Trophoblast cell (in vitro differentiated cells and primary cell): ENCODE results near the gene WDR27.
"Not testable (repeated sequence)": the region's sequence is repeated elsewhere in the genome, so short reads cannot be mapped to it uniquely, and the experiment has no call there.

Source experiments
- DNase-seq, 2 donors: peaks; one replicate each; pipeline ENCODE4 v3.0.0-alpha.2; 2016
- H2AFZ ChIP-seq: 2 replicates; pipeline ENCODE4 v1.6.1; 2013; ENCODE audit warnings: low read length, moderate library complexity, mild to moderate bottlenecking; ENCODE audit not compliant: insufficient read depth, poor library complexity
- H2AK5ac ChIP-seq: 2 replicates; pipeline ENCODE4 v1.6.1; 2013; ENCODE audit warnings: mild to moderate bottlenecking, low read length
- H2BK120ac ChIP-seq: 2 replicates; pipeline ENCODE4 v1.6.1; 2013; ENCODE audit warnings: low read length, mild to moderate bottlenecking, moderate library complexity; ENCODE audit not compliant: insufficient read depth, poor library complexity
- H2BK12ac ChIP-seq: 2 replicates; pipeline ENCODE4 v1.6.1; 2013; ENCODE audit warnings: mild to moderate bottlenecking, low read length, moderate library complexity
- H2BK5ac ChIP-seq: 2 replicates; pipeline ENCODE4 v1.6.1; 2013; ENCODE audit warnings: low read length, low read depth, moderate library complexity, mild to moderate bottlenecking; ENCODE audit not compliant: poor library complexity
- H3K14ac ChIP-seq: 2 replicates; pipeline ENCODE4 v1.6.1; 2013; ENCODE audit warnings: mild to moderate bottlenecking, low read length
- H3K18ac ChIP-seq: 2 replicates; pipeline ENCODE4 v1.6.1; 2013; ENCODE audit warnings: mild to moderate bottlenecking, low read length
- H3K23ac ChIP-seq: 2 replicates; pipeline ENCODE4 v1.6.1; 2013; ENCODE audit warnings: low read length
- H3K27ac ChIP-seq: 2 replicates; pipeline ENCODE4 v1.5.1; 2013; ENCODE audit warnings: low read depth, mild to moderate bottlenecking, inconsistent platforms, low read length, moderate library complexity
- H3K27me3 ChIP-seq: 2 replicates; pipeline ENCODE4 v1.6.1; 2013; ENCODE audit warnings: inconsistent platforms, mild to moderate bottlenecking, low read length, moderate library complexity; ENCODE audit not compliant: insufficient read depth
- H3K36me3 ChIP-seq, 2 experiments: 1 replicate in 1 of 2; 2 replicates in 1 of 2; pipeline ENCODE4 v1.6.1; 2013; ENCODE audit warnings: low read length in 2 of 2, mild to moderate bottlenecking in 2 of 2, moderate library complexity in 1 of 2; ENCODE audit not compliant: insufficient read depth in 2 of 2, control insufficient read depth in 1 of 2
- H3K4ac ChIP-seq: 2 replicates; pipeline ENCODE4 v1.6.1; 2013; ENCODE audit warnings: low read depth, mild to moderate bottlenecking, low read length, moderate library complexity
- H3K4me1 ChIP-seq, 2 experiments: 1 replicate in 1 of 2; 2 replicates in 1 of 2; pipeline ENCODE4 v1.6.1; 2013; ENCODE audit warnings: low read length in 2 of 2, mild to moderate bottlenecking in 2 of 2, moderate library complexity in 1 of 2; ENCODE audit not compliant: insufficient read depth in 2 of 2, control insufficient read depth in 1 of 2
- H3K4me2 ChIP-seq: 2 replicates; pipeline ENCODE4 v1.6.1; 2013; ENCODE audit warnings: inconsistent platforms, mild to moderate bottlenecking, low read length, moderate library complexity
- H3K4me3 ChIP-seq: 2 replicates; pipeline ENCODE4 v1.5.1; 2013; ENCODE audit warnings: mild to moderate bottlenecking, low read depth, low read length, inconsistent platforms
- H3K79me1 ChIP-seq: one replicate; pipeline ENCODE4 v1.6.1; 2013; ENCODE audit warnings: low read length
- H3K79me2 ChIP-seq: 2 replicates; pipeline ENCODE4 v1.6.1; 2013; ENCODE audit warnings: low read length, mild to moderate bottlenecking; ENCODE audit not compliant: control insufficient read depth, insufficient read depth, poor library complexity
- H3K9ac ChIP-seq: 2 replicates; pipeline ENCODE4 v1.6.1; 2013; ENCODE audit warnings: mild to moderate bottlenecking, low read length
- H3K9me3 ChIP-seq: 2 replicates; pipeline ENCODE4 v1.6.1; 2013; ENCODE audit warnings: low read depth, mild to moderate bottlenecking, control low read depth, inconsistent platforms, low read length; ENCODE audit not compliant: insufficient read depth
- H4K12ac ChIP-seq: 2 replicates; pipeline ENCODE4 v1.6.1; 2013; ENCODE audit warnings: low read depth, mild to moderate bottlenecking, low read length, moderate library complexity
- H4K8ac ChIP-seq: 2 replicates; pipeline ENCODE4 v1.6.1; 2013; ENCODE audit warnings: low read depth, mild to moderate bottlenecking, low read length, moderate library complexity
- H4K91ac ChIP-seq: one replicate; pipeline ENCODE4 v1.6.1; 2013; ENCODE audit warnings: low read depth, mild to moderate bottlenecking, low read length, moderate library complexity
- WGBS: extraction: QIAGEN DNeasy Blood & Tissue Kit; methylation state at CpG from one replicate; pipeline ENCODE4 v1.1.7; 2013; ENCODE audit warnings: missing lambda C conversion rate; ENCODE audit not compliant: insufficient read length, insufficient coverage; ENCODE audit errors: extremely low coverage; 5-methylcytosine and 5-hydroxymethylcytosine counted together

The WDR27 gene

GRCh38 chr6:169445227-169445626 is 256.6 kb downstream of the WDR27 start:
- H3K79me2 ChIP-seq: no peaks in the 10 kb centered on the region
- no peak overlapping the region for H2BK120ac ChIP-seq
- H3K27me3 ChIP-seq: no peaks in the 10 kb centered on the region
- H2AFZ ChIP-seq: no peak overlapping the region
- no peak for DNase-seq
- WGBS: no CpG with 5 or more reads among the region's 7 CpGs
- no peak overlapping the region for H3K23ac ChIP-seq
- no peak overlapping the region for H3K4me3 ChIP-seq
- no peak overlapping the region for H3K27ac ChIP-seq
- H4K8ac ChIP-seq: no peak overlapping the region
- H3K18ac ChIP-seq: no peak overlapping the region
- no peak overlapping the region for H3K4ac ChIP-seq
- H3K9me3 ChIP-seq: no peaks in the 10 kb centered on the region
- H3K14ac ChIP-seq: no peak overlapping the region
- H3K9ac ChIP-seq: no peak overlapping the region
- H2AK5ac ChIP-seq: no peak overlapping the region
- no peak overlapping the region for H4K91ac ChIP-seq
- H3K4me2 ChIP-seq: no peak overlapping the region
- no peak overlapping the region for H2BK5ac ChIP-seq
- no peaks in the 10 kb centered on the region for H3K36me3 ChIP-seq
- H2BK12ac ChIP-seq: no peak overlapping the region
- H3K4me1 ChIP-seq: no peaks in the 10 kb centered on the region
- no peaks in the 10 kb centered on the region for H3K79me1 ChIP-seq
- H4K12ac ChIP-seq: no peak overlapping the region

- DNase-seq: no peak
- no peak overlapping the region for H3K27ac ChIP-seq
- no peak overlapping the region for H3K4me2 ChIP-seq
- H2AK5ac ChIP-seq: no peak overlapping the region
- no peak overlapping the region for H2BK12ac ChIP-seq
- no peak overlapping the region for H4K91ac ChIP-seq
- no peak overlapping the region for H2BK5ac ChIP-seq
- H3K4me3 ChIP-seq: no peak overlapping the region
- H3K23ac ChIP-seq: no peak overlapping the region
- no peaks in the 10 kb centered on the region for H3K27me3 ChIP-seq
- no peaks in the 10 kb centered on the region for H3K79me1 ChIP-seq
- no peak overlapping the region for H2BK120ac ChIP-seq
- H3K79me2 ChIP-seq: no peaks in the 10 kb centered on the region
- H3K18ac ChIP-seq: no peak overlapping the region
- no peak overlapping the region for H3K4ac ChIP-seq
- H2AFZ ChIP-seq: no peak overlapping the region
- H4K8ac ChIP-seq: no peak overlapping the region
- H3K9me3 ChIP-seq: no peaks in the 10 kb centered on the region
- no peak overlapping the region for H4K12ac ChIP-seq
- no peaks in the 10 kb centered on the region for H3K36me3 ChIP-seq
- H3K4me1 ChIP-seq: no peaks in the 10 kb centered on the region
- WGBS: no CpG with 5 or more reads among the region's 5 CpGs
- H3K9ac ChIP-seq: no peak overlapping the region
- no peak overlapping the region for H3K14ac ChIP-seq
Measured at GRCh38 chr6:169441292-169441691, 260.5 kb downstream of the WDR27 start.

DNA sequence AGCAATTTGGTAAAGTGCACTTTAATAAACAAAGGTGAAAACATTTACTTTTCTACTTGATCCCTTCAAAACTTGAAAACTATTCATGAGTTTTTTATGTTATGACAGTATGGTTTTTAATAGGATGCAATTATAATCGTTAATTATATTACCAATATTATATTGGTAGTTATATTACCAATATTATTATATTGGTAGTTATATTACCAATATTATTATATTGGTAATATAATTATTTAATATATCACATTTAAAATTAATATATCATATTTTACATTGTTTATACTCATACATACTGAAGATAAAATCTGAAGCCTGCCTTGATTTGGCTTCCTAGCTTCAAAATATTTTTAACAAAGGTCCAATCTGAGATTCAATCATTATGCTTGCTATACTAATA is 262.1 kb downstream of the WDR27 start:
- Histone ChIP-seq H3K23ac (no peak overlapping the region), H2BK12ac (no peak overlapping the region), H3K9ac (no peak overlapping the region), H3K4me2 (no peak overlapping the region), H3K4me1 (no peaks in the 10 kb centered on the region), H3K14ac (no peak overlapping the region), H3K27me3 (no peaks in the 10 kb centered on the region), H4K12ac (no peak overlapping the region), H3K79me1 (no peaks in the 10 kb centered on the region), H2AFZ (no peak overlapping the region), H3K18ac (no peak overlapping the region), H3K36me3 (no peaks in the 10 kb centered on the region), H3K4me3 (no peak overlapping the region), H2BK120ac (no peak overlapping the region), H2BK5ac (no peak overlapping the region), H3K4ac (no peak overlapping the region), H4K8ac (no peak overlapping the region), H4K91ac (no peak overlapping the region), H3K27ac (no peak overlapping the region), H2AK5ac (no peak overlapping the region), H3K9me3 (peaks cover 5% of the 10 kb centered on the region), H3K79me2 (no peaks in the 10 kb centered on the region)
- WGBS: no CpG with 5 or more reads among the region's 1 CpG
- DNase-seq: no peak

GRCh38 chr6:169434554-169434953 is 267.3 kb downstream of the WDR27 start:
- not testable (repeated sequence) for H4K12ac ChIP-seq, H3K27ac ChIP-seq, H2AFZ ChIP-seq, H2BK120ac ChIP-seq, H3K23ac ChIP-seq, H3K14ac ChIP-seq, H3K4me3 ChIP-seq, H3K4me2 ChIP-seq, H2AK5ac ChIP-seq, H3K4ac ChIP-seq, H3K9ac ChIP-seq, H4K91ac ChIP-seq, H3K36me3 ChIP-seq, H3K4me1 ChIP-seq, H2BK12ac ChIP-seq, H3K79me1 ChIP-seq, H2BK5ac ChIP-seq, H4K8ac ChIP-seq, H3K79me2 ChIP-seq, H3K27me3 ChIP-seq, H3K18ac ChIP-seq
- peaks cover 13% of the 10 kb centered on the region for H3K9me3 ChIP-seq
- DNase-seq: peak in 1 of 2 donors; percentile 75
